ENCODE measurements around the gene RAB7B. TPM values are rescaled to one million over a fixed set of nuclear protein-coding genes. Genes with fewer than 3 reads are reported as not detected.

Gene RAB7B
- total RNA-seq, 4 donors from 2014 or later = 0.15 to 0.62 (median 0.33) TPM; not detected in 1

GRCh38 chr1:206025283-206025820, 22.2 kb upstream of the RAB7B start:
- H3K4me1 ChIP-seq = no peaks in the 10 kb centered on the region
- TF ChIP-seq POLR2A (IDR thresholded peaks at IDR 0.05) (no peak), CTCF (IDR thresholded peaks at IDR 0.05 in 4 of 5, conservative IDR thresholded peaks at IDR 0.05 in 1 of 5) (no peak)
- in situ Hi-C loops (cut with MboI; ENCODE audit: low sequenced_read_pairs in 4 of 4) = loop anchor here in 1 of 4 donors (5.0 kb wide), 1 partner anchor 77 kb away; no protein-coding TSS in a partner anchor

GRCh38 chr1:206023695-206024094, 20.5 kb upstream of the RAB7B start, which contains the start of gene CTSE:
CTSE (minus strand) TSS chr1:206023895; CDS start chr1:206023791, 104 bp downstream.
- no peaks in the 10 kb centered on the region for H3K4me1 ChIP-seq
- no peaks in the 10 kb centered on the region for H3K27me3 ChIP-seq
- H3K27ac ChIP-seq = no peak within 1 kb of the TSS
- no peak within 1 kb of the TSS for H3K4me3 ChIP-seq
- intact Hi-C loops (cut with DNase I; ENCODE audit: low total_unique reads) (no loop called here), in situ Hi-C loops (cut with MboI; ENCODE audit: low sequenced_read_pairs in 4 of 4) (no loop called here)
- ATAC-seq = no peak
- no peaks in the 10 kb centered on the region for H3K36me3 ChIP-seq
- DNase-seq = no peak
- TF ChIP-seq CTCF (IDR thresholded peaks at IDR 0.05 in 4 of 5, conservative IDR thresholded peaks at IDR 0.05 in 1 of 5) (no peak), POLR2A (IDR thresholded peaks at IDR 0.05) (no peak)
- H3K9me3 ChIP-seq = no peaks in the 10 kb centered on the region

More at GRCh38 chr1:206025283-206025820, 22.2 kb upstream of the RAB7B start:
- H3K4me3 ChIP-seq = no peak overlapping the region
- H3K36me3 ChIP-seq = no peaks in the 10 kb centered on the region
- no peak overlapping the region for H3K27ac ChIP-seq
- intact Hi-C loops (cut with DNase I; ENCODE audit: low total_unique reads) = no loop called here
- DNase-seq = no peak
- H3K9me3 ChIP-seq = no peaks in the 10 kb centered on the region
- no peak for ATAC-seq
- no peaks in the 10 kb centered on the region for H3K27me3 ChIP-seq

GRCh38 chr1:206022766-206023165, 19.6 kb upstream of the RAB7B start:
- in situ Hi-C loops (cut with MboI; ENCODE audit: low sequenced_read_pairs in 4 of 4) = no loop called here
- no peaks in the 10 kb centered on the region for H3K9me3 ChIP-seq
- no peak overlapping the region for H3K27ac ChIP-seq
- H3K4me1 ChIP-seq = no peaks in the 10 kb centered on the region
- no peak overlapping the region for H3K4me3 ChIP-seq
- H3K27me3 ChIP-seq = no peaks in the 10 kb centered on the region
- no peak for DNase-seq
- no peaks in the 10 kb centered on the region for H3K36me3 ChIP-seq
- no peak for TF ChIP-seq CTCF (IDR thresholded peaks at IDR 0.05 in 4 of 5, conservative IDR thresholded peaks at IDR 0.05 in 1 of 5)
- no peak for TF ChIP-seq POLR2A (IDR thresholded peaks at IDR 0.05)
- no peak for ATAC-seq
- intact Hi-C loops (cut with DNase I; ENCODE audit: low total_unique reads) = no loop called here

- H3K4me1 ChIP-seq = no peaks in the 10 kb centered on the region
- intact Hi-C loops (cut with DNase I; ENCODE audit: low total_unique reads) (no loop called here), in situ Hi-C loops (cut with MboI; ENCODE audit: low sequenced_read_pairs in 4 of 4) (no loop called here)
- ATAC-seq (no peak), DNase-seq (no peak)
- TF ChIP-seq CTCF (IDR thresholded peaks at IDR 0.05 in 4 of 5, conservative IDR thresholded peaks at IDR 0.05 in 1 of 5) (no peak), POLR2A (IDR thresholded peaks at IDR 0.05) (no peak)
- no peaks in the 10 kb centered on the region for H3K9me3 ChIP-seq
- H3K4me3 ChIP-seq = no peak overlapping the region
- H3K36me3 ChIP-seq = no peaks in the 10 kb centered on the region
- H3K27ac ChIP-seq = no peak overlapping the region
- H3K27me3 ChIP-seq = no peaks in the 10 kb centered on the region
These were observed 18.6 kb upstream of the RAB7B start for GRCh38 chr1:206021626-206022365.
